SK-N-SH treated with all-trans-retinoic acid at 6 μM for 48 hours (cell line): ENCODE results near the gene KCNT1.

Source experiments
- ATAC-seq: fragments of 200-7000 bp; cut with Tn5 transposase; 3 replicates; pipeline ENCODE4 v1.9.1; 2020; ENCODE audit warnings: mild to moderate bottlenecking, moderate library complexity
- BACH2 ChIP-seq: fragments of 250-450 bp; sonication (Bioruptor Pico); IDR thresholded peaks from 2 replicates; pipeline ENCODE4 v1.9.0; 2021; ENCODE audit warnings: mild to moderate bottlenecking, borderline replicate concordance
- CSDC2 ChIP-seq: fragments of 250-450 bp; sonication (Bioruptor Pico); IDR thresholded peaks from 2 replicates; pipeline ENCODE4 v1.5.0; 2020; ENCODE audit warnings: mild to moderate bottlenecking, moderate library complexity
- CSRNP3 ChIP-seq: fragments of 250-450 bp; sonication (Bioruptor Pico); IDR thresholded peaks from 2 replicates; pipeline ENCODE4 v1.5.1; 2021; ENCODE audit warnings: mild to moderate bottlenecking, moderate library complexity
- ESRRG ChIP-seq: fragments of 250-450 bp; sonication (Bioruptor Pico); IDR thresholded peaks from 2 replicates; pipeline ENCODE4 v1.6.1; 2021; ENCODE audit warnings: mild to moderate bottlenecking
- ISL1 ChIP-seq: fragments of 250-450 bp; sonication (Bioruptor Pico); IDR thresholded peaks from 2 replicates; pipeline ENCODE4 v2.1.2; 2022; ENCODE audit warnings: mild to moderate bottlenecking, moderate library complexity
- OSR1 ChIP-seq: fragments of 250-450 bp; sonication (Bioruptor Pico); IDR thresholded peaks from 2 replicates; pipeline ENCODE4 v1.8.0; 2022; ENCODE audit warnings: moderate library complexity, mild to moderate bottlenecking, inconsistent platforms
- PPARA ChIP-seq: fragments of 250-450 bp; sonication (Bioruptor Pico); IDR thresholded peaks from 2 replicates; pipeline ENCODE4 v1.5.0; 2020; ENCODE audit warnings: mild to moderate bottlenecking, borderline replicate concordance
- RARB ChIP-seq: fragments of 250-450 bp; sonication (Bioruptor Pico); IDR thresholded peaks from 2 replicates; pipeline ENCODE4 v1.8.0; 2021; ENCODE audit warnings: mild to moderate bottlenecking, moderate library complexity
- SNAI2 ChIP-seq: fragments of 250-450 bp; sonication (Bioruptor Pico); IDR thresholded peaks from 2 replicates; pipeline ENCODE4 v1.5.0; 2020; ENCODE audit warnings: mild to moderate bottlenecking, moderate library complexity
- TCF4 ChIP-seq: fragments of 250-450 bp; sonication (Bioruptor Pico); IDR thresholded peaks from 2 replicates; pipeline ENCODE4 v1.8.0; 2021; ENCODE audit warnings: mild to moderate bottlenecking, moderate library complexity, borderline replicate concordance
- TOX ChIP-seq: fragments of 250-450 bp; sonication (Bioruptor Pico); IDR thresholded peaks from 2 replicates; pipeline ENCODE4 v1.8.0; 2021; ENCODE audit warnings: mild to moderate bottlenecking, moderate library complexity, borderline replicate concordance
- TSHZ2 ChIP-seq: fragments of 250-450 bp; sonication (Bioruptor Pico); IDR thresholded peaks from 2 replicates; pipeline ENCODE4 v1.5.0; 2020; ENCODE audit warnings: mild to moderate bottlenecking, moderate library complexity
- ZC3H10 ChIP-seq: fragments of 250-450 bp; sonication (Bioruptor Pico); IDR thresholded peaks from 2 replicates; pipeline ENCODE4 v1.5.1; 2021; ENCODE audit warnings: mild to moderate bottlenecking, moderate library complexity
- ZFP3 ChIP-seq: fragments of 250-450 bp; sonication (Bioruptor Pico); IDR thresholded peaks from 2 replicates; pipeline ENCODE4 v1.5.0; 2020; ENCODE audit warnings: mild to moderate bottlenecking, moderate library complexity
- ZFP30 ChIP-seq: fragments of 450-650 bp; formaldehyde crosslinking; IDR thresholded peaks from 2 replicates; pipeline ENCODE4 v1.5.0; 2022; ENCODE audit warnings: mild to moderate bottlenecking, moderate library complexity
- ZNF565 ChIP-seq: fragments of 450-650 bp; formaldehyde crosslinking; conservative IDR thresholded peaks from 2 replicates; pipeline ENCODE4 v1.5.0; 2020; ENCODE audit warnings: low read depth, mild to moderate bottlenecking, moderate library complexity
- ZNF70 ChIP-seq: fragments of 450-650 bp; formaldehyde crosslinking; IDR thresholded peaks from 2 replicates; pipeline ENCODE4 v1.5.0; 2020; ENCODE audit warnings: mild to moderate bottlenecking, moderate library complexity
- ZNF8 ChIP-seq: fragments of 450-650 bp; formaldehyde crosslinking; IDR thresholded peaks from 2 replicates; pipeline ENCODE4 v1.5.0; 2020; ENCODE audit warnings: mild to moderate bottlenecking, moderate library complexity
- TF ChIP-seq, protein P1 (sequence below): fragments of 250-450 bp; sonication (Bioruptor Pico); IDR thresholded peaks from 2 replicates; pipeline ENCODE4 v1.8.0; 2020; ENCODE audit warnings: mild to moderate bottlenecking, moderate library complexity, borderline replicate concordance
- TF ChIP-seq, protein P2 (sequence below): fragments of 250-450 bp; sonication (Bioruptor Pico); IDR thresholded peaks from 2 replicates; pipeline ENCODE4 v1.8.0; 2021; ENCODE audit warnings: low read depth, mild to moderate bottlenecking, moderate library complexity, borderline replicate concordance

Gene KCNT1

DNA sequence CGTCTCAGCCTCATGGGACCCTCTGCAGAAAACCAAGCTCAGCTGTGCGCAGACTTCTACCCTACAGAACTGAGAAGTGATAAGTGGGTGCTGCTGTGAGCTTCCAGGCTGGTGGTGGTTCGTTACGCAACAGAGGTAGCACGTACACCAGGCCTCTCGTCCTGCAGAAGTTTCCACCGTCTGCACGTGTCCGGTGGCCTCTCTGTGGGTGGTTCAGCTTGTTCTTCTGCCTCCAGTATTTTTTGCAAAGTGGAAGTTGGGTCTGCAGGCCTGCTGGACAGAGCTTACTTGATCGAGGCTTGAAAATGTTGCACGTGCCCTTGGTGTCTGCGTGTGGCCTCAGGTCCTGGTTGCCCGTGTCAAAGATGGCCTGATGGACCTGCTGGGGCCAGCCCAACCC, 27.5 kb downstream of the KCNT1 start:
- ATAC-seq, result no peak

DNA sequence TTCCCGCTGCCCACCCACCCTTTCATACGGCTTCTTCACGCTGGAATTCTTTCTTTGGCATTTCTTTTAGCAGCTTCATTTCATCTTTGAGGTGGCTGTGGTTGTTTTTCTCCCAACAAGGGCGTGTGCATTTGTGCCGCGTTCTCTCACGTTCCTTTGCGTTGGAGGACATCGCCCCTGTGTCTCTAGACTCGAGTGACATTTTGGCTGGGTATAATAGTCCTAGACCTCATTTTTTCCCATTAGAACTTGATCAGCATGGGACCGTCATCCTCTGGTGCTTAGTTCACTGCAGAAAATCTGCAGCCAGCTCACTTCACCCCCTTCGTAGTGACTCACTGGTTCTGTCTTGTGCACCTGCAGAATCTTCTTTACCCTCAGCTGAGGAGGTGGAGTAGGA, 29.5 kb downstream of the KCNT1 start:
- no peak for TF ChIP-seq ISL1 (CRISPR knock-in tag)
- no peak for TF ChIP-seq ZNF70 (CRISPR knock-in tag)
- TF ChIP-seq TCF4 (CRISPR knock-in tag), result no peak
- TF ChIP-seq, protein P1, sequence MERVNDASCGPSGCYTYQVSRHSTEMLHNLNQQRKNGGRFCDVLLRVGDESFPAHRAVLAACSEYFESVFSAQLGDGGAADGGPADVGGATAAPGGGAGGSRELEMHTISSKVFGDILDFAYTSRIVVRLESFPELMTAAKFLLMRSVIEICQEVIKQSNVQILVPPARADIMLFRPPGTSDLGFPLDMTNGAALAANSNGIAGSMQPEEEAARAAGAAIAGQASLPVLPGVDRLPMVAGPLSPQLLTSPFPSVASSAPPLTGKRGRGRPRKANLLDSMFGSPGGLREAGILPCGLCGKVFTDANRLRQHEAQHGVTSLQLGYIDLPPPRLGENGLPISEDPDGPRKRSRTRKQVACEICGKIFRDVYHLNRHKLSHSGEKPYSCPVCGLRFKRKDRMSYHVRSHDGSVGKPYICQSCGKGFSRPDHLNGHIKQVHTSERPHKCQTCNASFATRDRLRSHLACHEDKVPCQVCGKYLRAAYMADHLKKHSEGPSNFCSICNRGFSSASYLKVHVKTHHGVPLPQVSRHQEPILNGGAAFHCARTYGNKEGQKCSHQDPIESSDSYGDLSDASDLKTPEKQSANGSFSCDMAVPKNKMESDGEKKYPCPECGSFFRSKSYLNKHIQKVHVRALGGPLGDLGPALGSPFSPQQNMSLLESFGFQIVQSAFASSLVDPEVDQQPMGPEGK (CRISPR knock-in tag), result no peak
- no peak for TF ChIP-seq SNAI2 (CRISPR knock-in tag)
- TF ChIP-seq ZFP3 (CRISPR knock-in tag), result no peak
- no peak for TF ChIP-seq ZFP30 (CRISPR knock-in tag)
- no peak for ATAC-seq

More for the DNA sequence above, 27.5 kb downstream of the KCNT1 start:
- TF ChIP-seq, protein P2, sequence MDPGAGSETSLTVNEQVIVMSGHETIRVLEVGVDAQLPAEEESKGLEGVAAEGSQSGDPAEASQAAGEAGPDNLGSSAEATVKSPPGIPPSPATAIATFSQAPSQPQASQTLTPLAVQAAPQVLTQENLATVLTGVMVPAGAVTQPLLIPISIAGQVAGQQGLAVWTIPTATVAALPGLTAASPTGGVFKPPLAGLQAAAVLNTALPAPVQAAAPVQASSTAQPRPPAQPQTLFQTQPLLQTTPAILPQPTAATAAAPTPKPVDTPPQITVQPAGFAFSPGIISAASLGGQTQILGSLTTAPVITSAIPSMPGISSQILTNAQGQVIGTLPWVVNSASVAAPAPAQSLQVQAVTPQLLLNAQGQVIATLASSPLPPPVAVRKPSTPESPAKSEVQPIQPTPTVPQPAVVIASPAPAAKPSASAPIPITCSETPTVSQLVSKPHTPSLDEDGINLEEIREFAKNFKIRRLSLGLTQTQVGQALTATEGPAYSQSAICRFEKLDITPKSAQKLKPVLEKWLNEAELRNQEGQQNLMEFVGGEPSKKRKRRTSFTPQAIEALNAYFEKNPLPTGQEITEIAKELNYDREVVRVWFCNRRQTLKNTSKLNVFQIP, result no peak
- TF ChIP-seq ZFP3 (CRISPR knock-in tag), result no peak
- TF ChIP-seq ZNF565 (CRISPR knock-in tag), result no peak
- no peak for TF ChIP-seq TCF4 (CRISPR knock-in tag)
- no peak for TF ChIP-seq CSDC2 (CRISPR knock-in tag)
- TF ChIP-seq OSR1 (CRISPR knock-in tag), result no peak
- no peak for TF ChIP-seq PPARA
- no peak for TF ChIP-seq RARB
- TF ChIP-seq ESRRG (CRISPR knock-in tag), result no peak
- no peak for TF ChIP-seq ZFP30 (CRISPR knock-in tag)
- no peak for TF ChIP-seq ISL1 (CRISPR knock-in tag)
- TF ChIP-seq TOX (CRISPR knock-in tag), result no peak
- TF ChIP-seq ZNF70 (CRISPR knock-in tag), result no peak
- TF ChIP-seq, all 23 proteins: peak for 0

DNA sequence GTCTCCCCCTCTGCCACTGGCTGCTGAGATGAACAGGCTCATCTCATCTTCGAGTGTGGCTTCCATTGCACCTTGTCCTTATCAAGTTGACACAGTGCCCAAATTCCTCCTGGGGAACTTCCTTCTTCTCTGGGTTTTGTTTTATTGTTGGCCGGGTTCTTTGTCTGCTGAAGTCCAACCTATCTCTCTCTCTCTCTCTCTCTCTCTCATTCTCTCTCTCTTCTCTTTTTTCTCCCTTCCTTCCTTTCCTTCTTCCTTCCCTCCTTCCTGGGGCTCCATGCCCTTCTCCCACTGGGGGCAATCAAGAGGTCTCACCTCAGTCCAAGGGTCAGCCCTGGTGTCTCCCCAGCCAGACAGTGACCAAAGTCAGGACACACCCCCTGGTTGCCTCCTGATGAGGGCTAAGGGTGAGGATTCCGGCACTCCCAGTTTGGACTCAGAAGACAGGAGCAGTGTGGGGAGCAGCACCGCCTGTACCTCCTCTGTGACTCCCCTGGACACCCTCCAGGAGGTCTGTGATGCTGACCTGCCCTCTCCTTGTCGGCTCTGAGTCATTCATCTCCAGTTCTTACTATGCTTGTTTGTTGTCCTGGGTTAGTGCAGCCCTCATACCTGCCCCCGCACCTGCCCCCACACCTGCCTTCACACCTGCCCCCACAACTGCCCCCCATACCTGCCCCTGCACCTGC, 30.7 kb downstream of the KCNT1 start:
- ATAC-seq, result no peak

More for the DNA sequence above, 30.7 kb downstream of the KCNT1 start:
- no peak for TF ChIP-seq TCF4 (CRISPR knock-in tag)
- TF ChIP-seq RARB, result no peak
- no peak for TF ChIP-seq ZNF8 (CRISPR knock-in tag)
- TF ChIP-seq ZNF565 (CRISPR knock-in tag), result no peak
- TF ChIP-seq ZFP3 (CRISPR knock-in tag), result no peak
- TF ChIP-seq, protein P2, result no peak
- no peak for TF ChIP-seq BACH2 (CRISPR knock-in tag)
- TF ChIP-seq CSRNP3 (CRISPR knock-in tag), result no peak
- no peak for TF ChIP-seq ZFP30 (CRISPR knock-in tag)
- TF ChIP-seq ZNF70 (CRISPR knock-in tag), result no peak
- TF ChIP-seq ESRRG (CRISPR knock-in tag), result no peak
- TF ChIP-seq, protein P1 (CRISPR knock-in tag), result no peak
- no peak for TF ChIP-seq TOX (CRISPR knock-in tag)
- TF ChIP-seq ZC3H10 (CRISPR knock-in tag), result no peak
- no peak for TF ChIP-seq TSHZ2 (CRISPR knock-in tag)
- TF ChIP-seq SNAI2 (CRISPR knock-in tag), result no peak
